Ramos (cell line): ENCODE results near the gene SAMMSON.

Source experiments
- in situ Hi-C: fragments of 300-500 bp; cut with MboI; formaldehyde crosslinking; loops from one replicate; pipeline ENCODE4 v1.14.3; 2022; ENCODE audit warnings: low sequenced_read_pairs; ENCODE audit not compliant: unreplicated experiment

The SAMMSON gene

DNA sequence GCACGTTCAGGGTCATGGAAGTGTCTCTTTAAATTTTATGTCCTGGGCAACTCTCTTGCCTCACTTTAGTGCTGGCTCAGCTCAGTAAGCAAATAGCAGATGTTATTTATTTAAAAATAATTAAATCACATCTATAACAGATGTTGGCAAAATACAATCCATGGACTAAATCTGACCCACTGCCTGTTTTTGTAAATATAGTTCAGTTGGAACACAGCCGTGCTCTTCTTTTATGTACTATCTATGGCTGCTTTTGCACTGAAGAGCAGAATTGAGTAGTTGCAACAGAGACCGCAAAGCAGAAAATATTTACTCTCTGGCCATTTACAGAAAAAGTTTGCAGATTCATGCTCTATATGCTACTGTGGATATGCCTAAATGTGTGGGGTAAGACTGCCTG is 79.2 kb downstream of the SAMMSON start:
- in situ Hi-C loops: no loop called here

DNA sequence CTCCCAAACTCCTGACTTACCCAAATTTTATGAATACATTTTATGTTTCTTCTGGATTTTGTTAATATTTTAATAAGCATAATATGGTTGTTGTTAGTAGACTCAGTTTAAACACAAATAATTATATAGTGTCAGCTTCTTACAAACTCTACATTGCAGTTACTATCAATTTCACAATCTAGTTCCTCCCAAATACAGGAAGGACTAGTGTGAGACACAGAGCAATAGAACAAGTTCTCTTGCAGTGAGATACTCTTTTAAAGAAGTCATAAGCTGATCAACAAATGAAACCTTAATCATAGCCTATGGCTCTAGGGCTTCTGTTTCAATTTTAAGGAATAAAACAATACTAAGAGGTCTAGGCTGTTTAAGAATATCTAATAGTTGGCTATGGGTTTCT is 86.1 kb downstream of the SAMMSON start:
- in situ Hi-C loops: no loop called here

DNA sequence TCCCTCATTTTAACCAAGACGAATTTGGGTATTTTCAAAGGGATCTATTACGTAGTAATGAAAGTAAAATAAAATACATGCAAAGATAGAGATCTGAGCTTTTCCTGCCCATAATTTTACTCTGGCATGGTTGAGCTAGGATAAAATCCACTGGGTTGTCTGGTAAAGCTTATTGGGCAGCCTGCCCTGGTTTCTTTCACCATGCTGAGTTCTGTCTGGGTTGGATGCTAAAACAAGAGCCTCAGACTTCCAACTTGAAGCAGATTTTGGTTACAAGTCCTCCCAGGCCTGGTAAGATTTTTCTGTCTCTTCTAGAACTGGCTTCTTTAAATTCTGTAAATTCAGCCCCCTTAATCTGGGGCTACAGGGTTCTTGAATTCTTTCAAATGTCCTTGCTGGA is 86.8 kb downstream of the SAMMSON start:
- in situ Hi-C loops: no loop called here

DNA sequence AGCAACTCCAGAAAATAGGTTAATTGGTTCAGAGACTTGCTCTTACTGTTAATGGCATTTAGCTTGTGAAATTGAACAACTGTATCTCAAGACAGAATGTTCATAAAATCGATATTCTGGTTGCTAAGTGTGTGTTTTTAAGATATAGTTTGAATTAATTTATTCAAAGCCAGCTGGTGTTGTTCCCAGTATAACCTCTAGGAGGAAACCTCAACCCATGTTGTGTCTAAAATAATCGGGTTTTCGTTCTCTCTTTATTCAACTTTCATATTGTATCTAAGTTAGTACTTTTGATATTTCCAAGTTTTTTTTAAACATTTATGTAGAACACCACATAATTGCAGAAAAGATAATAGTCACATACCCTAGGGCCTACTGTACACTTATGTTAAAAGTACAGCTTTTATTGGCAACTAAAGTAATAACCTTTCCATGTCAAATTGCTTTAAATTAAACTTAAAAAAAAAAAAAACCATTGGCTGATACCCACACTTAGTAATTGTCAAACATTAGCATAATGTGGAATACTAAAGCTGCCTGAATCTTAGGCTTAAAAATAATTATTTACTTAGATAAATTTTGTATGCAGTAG is 90.9 kb downstream of the SAMMSON start:
- in situ Hi-C loops: no loop called here

DNA sequence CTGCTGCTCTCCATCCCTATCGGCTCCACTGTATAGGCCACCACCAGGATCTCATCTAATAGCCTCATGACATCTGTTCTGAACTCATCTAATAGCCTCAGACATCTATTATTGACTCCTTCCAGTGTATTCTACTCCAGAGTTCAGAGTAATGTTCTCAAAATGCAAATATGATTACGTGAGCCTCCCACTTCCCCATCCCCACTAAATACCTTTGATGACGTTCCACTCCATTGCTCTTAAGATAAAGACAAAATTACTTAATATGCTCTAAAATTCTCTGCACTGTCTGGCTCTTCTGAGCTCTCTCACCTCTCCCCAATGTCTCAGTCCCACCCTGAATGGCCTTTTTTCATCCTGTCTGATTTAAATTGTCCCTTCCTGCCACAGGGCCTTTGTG is 94.7 kb downstream of the SAMMSON start:
- in situ Hi-C loops: no loop called here

DNA sequence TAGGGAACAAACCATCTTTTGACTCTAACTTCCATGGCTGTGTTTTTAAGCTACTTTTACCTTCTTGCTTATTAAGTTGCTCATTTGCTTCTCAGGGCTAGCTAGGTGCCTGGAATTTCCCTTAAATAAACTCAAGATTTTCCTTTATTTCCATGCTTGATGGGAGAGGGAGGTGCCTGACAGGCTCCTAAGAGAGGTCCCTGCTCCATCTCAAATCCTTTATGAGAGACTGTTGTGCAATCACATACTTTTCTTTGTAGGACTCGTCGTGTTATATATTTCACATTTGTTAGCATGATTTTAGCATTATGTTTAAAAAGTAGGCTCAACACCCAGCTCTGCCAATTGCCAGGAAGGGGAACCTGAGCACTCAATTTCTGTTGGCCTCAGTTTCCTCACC is 95.7 kb downstream of the SAMMSON start:
- in situ Hi-C loops: no loop called here

DNA sequence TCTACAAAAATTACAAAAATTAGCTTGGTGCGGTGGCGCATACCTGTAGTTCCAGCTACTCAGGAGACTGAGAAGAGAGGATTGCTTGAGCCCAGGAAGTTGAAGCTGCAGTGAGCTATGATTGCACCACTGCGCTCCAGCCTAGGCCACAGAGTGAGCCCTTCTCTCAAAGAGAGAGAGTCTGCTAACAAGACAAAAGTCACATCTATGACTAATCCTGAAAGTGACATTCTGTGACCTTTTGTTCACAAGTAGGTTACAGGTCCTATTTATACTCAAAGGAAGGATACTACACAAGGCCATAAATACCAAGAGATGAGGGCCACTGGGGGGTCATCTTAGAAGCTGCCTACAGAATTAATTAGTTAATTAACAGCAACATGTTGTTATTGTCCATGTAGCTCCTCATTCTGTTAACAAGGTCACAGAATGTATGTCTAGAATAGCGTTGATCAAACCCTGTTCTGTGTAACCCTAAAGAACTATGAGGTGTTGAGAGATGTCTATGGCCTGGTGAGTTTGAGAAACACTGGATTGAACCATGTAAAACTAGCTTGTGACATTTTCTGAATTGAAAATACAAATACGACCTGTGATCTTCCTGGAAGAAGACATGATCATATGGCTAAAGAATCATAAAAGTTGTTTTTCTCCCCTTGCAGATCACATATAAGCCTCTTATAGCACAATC is 97.0 kb downstream of the SAMMSON start:
- in situ Hi-C loops: no loop called here

DNA sequence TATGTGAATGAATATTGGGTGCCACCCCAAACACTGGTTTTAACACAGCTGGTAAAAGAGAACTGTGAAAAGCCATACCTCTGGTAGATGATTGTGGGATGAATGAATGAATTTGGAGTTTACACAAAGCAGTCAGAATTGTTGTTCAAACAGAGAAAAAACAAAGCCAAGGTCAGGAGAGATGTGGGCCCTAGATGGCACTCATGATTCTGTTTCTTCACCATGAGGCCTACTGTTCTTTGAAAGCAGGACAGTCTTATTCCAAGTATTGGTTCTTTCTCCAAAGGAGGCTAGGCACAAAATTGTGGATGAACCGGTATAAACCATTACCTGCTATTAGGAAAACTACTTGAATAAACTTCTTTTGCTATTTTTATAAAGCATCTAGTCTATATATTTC is 97.6 kb downstream of the SAMMSON start:
- in situ Hi-C loops: no loop called here

DNA sequence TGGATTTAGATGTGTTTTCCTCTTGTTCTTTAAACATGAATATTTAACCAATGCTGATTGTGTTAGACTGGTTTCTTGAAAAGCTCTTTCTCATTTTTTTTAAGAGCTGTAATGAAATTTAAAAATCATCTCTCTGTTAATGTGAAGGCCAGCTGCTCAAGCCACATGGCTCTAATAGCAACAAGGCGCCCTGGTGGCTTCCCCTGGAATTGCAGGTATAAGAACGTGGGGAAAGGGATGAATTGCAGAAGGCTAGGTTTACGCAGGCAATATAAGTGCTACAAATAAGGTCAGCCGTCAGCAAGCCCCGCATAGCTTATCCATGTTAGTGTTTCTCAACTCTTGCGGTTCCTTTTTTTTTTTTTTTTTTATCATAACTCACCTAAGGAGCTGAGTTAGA is 108.5 kb downstream of the SAMMSON start:
- in situ Hi-C loops: no loop called here

DNA sequence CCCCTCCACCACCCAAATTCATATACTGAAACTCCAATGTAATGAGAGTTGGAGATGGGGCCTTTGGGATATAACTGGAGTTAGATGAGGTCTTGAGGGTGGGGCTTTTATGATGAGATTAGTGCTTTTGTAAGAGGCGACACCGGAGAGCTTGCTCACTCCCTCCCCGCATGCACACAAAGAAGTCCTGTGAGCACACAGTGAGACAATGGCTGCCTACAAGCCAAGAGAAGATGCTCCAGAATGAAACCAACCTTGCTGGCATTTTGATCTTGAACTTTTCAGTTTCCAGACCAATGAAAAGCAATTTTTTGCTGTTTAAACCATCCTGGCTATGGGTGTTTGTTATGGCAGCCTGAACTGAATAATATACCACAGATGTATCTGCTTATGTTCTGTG is 109.0 kb downstream of the SAMMSON start:
- in situ Hi-C loops: no loop called here

DNA sequence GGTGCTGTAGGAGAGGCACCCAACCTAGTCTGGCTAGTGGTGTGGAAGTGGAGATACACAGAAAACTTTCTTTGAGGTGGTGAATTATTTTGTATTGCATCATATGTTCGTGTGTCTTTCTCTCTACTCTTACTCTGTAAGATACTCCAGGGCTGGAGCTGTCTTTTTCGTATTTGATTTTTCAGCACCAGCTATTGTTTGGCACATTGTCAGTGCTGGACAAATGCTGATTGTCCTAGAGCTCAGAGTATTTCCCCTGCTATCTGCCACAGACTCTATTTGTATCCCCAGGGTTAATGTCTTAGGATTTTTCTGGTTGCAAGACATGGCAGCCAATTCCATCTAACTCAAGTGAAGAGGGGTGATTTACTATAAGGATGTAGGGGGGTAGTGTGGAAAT is 110.5 kb downstream of the SAMMSON start:
- in situ Hi-C loops: no loop called here

DNA sequence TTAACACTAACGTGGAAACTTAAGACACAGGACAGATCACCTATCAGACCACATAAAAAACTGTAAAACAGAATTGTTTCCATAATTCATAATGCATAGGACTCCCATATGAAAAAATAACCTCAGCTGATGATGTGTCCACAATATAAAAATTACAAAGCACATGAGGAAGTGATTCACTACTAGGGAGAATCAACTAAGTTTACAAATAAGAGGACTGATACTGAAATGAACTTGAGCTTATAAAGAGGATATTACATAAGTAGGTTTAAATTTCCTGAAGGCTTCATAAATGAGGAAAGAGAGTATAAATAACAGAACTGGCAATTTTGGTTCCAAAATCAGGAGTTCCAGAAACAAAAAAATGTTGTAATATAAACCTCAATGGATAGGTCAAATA is 111.9 kb downstream of the SAMMSON start:
- in situ Hi-C loops: no loop called here

DNA sequence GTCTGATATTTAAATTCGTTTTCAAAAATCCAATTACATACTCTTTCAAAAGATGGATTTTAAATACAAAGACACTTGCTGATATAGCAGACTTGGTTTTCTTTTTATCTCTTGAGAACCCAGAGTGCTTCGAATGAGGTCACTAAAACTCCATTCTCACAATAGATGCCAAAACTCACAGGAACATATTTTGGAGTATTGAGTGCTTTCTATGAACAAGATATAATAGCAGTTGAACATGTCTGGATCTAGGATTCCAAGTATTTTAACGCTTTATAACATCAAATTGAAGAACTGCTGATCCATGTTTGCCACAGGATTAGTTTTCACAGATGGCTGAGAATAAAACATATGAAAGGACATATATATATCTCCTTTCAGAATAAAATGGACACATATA is 113.2 kb downstream of the SAMMSON start:
- in situ Hi-C loops: no loop called here

DNA sequence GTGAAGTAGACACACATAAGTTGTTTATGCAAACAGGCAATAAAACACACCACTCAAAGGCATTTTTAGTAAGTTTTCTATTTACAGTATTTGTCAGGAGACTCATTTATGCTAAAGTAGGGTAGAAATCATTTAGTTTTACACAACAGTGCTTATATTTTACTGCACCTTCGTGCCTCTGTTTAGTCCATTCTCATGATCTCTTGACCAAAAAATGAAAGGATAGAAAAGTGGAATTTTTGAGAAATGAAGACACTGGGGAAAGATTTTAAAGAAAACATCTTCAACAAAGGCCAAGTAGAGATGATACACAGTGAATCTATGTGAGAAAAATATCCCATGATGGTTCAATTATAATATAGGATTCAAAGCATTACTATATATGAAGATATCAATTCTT is 114.9 kb downstream of the SAMMSON start:
- in situ Hi-C loops: no loop called here

DNA sequence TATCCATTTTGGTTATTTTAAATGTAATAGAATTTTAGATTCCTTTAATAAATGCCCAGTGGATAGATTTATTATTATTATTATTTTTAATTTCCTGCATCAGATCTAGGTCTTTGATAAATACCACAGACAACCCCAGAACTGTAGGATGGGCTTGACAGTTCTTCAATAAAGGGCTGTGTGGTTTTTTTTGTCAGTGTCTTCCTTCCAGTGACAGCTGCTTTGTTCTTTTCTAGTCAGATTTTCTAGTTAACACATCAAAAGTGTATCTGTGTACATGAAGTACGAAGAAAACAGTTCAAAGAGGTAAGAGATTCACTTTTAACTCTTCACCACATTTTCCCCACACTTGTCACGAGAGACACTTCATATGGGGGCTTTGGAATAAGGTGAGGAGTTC is 120.3 kb downstream of the SAMMSON start:
- in situ Hi-C loops: no loop called here
